ENCODE measurements around the gene HOXB4.

The HOXB4 gene

DNA sequence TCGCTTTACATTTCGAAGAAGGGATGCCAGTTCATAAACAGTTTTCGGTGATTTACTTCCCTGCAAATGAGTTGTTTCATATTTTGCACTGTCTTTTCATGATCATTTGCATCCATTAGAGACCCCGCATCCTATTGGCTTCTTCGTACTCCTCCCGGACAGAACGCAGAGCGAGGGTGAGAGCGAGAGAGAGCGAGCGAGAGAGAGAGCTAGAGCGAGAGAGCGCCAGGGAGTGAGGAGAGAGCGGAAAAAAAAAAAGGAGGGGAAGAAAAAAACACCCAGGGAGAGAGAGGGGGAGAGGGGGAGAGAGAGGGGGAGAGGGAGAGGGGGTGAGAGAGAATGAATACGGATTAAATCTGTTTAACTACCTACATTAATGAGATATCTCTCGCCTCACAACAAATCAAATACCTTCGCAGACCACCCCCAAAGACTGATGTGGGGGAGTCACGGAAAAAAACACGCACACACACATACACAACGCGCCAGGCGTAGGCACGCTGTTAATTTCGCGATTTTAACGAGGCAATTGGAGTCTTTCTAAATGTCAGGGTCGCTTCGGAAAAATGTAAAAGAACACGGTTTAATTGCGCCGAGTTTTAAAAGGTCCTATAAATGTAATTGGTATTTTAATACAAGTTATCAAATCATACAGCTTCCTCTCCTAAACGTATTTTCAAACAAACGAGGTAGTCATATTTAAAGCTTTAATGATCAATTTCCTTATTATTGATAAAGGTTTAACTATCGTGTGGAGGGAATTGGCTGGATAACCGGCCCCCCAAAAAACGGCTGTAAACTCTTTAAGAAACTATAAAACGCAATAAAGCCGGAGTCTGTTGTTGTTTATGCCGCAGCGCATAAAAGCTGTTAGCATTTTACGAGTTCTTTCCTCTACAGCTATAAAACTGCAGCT lies 37.2 kb upstream of the HOXB4 start, which contains the start of gene HOXB8:
Gene HOXB8 (minus strand): TSS at position 246 of the 916 bp plus-strand sequence. CDS start 588 bp downstream, outside the sequence.
- no peak for DNase-seq (ENCODE audit: low spot score)

- DNase-seq (ENCODE audit: low spot score) = no peak
These were observed 35.9 kb upstream of the HOXB4 start for GRCh38 chr17:48613862-48614694.

GRCh38 chr17:48612854-48613691 lies 34.9 kb upstream of the HOXB4 start:
- peak; percentile 61 for DNase-seq (ENCODE audit: low spot score)

- DNase-seq (ENCODE audit: low spot score) = no peak
These were observed 34.3 kb upstream of the HOXB4 start for GRCh38 chr17:48612456-48612853.

DNA sequence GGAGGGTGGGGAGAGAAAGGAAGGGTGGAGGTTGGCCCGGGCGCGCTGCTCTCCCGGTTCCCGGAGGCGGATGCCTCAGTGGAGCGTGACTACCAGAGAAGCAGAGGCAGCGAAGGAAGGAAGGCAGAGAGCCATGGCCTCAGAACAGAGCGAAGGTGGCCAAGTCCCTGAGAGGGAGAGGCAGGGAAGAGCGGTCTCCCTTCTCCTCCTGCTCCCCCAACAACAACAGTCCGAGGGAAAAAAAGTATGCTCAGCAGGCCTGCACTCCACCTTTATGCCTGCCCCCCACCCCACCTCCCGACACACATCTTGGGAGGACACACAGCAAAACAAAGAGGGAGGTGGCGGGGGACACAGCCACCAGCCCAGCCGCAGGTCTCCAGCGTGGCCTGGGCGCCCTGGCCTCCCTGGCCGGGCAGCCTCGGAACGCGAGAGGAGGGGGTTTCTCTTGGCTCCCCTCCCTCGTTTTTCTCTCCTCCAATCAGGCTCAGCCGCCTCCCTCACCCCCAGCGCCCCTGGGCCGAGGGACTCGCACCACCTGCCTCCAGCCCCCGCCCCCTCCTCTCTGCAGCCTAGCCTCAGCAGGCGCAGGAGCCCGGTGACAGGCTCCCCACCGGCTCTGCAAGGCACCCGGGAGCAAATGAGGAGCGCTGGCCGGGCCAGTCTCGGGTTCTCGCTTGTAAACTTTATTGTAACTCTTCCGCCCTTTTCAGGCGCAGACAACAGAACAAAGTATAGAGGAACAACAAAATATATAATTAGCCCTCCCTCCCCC lies 33.7 kb upstream of the HOXB4 start:
- no peak for DNase-seq (ENCODE audit: low spot score)

DNA sequence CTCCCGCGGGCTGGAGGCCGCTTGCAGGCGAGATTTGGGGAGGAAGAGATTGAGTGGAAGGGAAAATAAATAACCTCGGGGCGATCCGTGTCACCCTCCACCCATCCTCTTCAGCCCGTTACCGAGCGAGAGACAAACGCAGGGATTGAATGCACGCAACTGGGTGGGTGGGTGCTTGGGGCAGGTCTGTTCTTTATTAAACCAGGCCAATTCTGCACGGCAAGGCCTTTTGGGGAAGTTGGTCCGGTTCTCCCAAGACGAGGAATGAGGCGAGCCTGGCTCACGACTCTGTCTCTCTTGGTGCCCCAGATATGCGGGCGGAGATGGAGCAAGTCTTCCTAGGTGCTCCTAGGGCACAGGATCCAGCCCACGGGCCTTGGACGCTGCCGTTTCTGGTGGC lies 33.1 kb upstream of the HOXB4 start:
- DNase-seq (ENCODE audit: low spot score) = no peak

- DNase-seq (ENCODE audit: low spot score) = peak; percentile 58
These were observed 32.4 kb upstream of the HOXB4 start, which contains the start of gene HOXB7 for GRCh38 chr17:48610282-48611211. Gene HOXB7 (minus strand): TSS chr17:48611017. CDS start chr17:48610918, 99 bp downstream.

- no peak for DNase-seq (ENCODE audit: low spot score)
These were observed 31.7 kb upstream of the HOXB4 start for GRCh38 chr17:48609759-48610281.

DNA sequence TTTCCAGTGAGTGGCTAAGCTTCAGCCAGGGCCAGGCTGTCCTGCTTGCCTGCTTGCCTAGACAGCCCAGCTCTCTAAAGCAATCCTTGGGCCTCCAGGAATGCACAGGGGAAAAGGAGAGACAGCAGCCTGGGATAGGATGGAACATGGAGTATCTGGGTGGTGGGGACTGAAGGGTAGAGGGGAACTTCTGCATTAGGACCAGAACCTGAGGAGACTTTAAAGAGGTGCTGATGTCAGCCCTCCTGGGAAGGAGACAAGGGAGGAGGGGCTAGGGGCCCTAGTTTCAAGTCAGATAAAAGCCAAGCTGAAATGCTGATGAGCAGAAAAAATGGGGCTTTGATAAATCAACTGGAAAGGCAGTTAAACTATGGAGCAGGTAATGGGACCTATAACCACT lies 30.9 kb upstream of the HOXB4 start:
- no peak for DNase-seq (ENCODE audit: low spot score)

DNA sequence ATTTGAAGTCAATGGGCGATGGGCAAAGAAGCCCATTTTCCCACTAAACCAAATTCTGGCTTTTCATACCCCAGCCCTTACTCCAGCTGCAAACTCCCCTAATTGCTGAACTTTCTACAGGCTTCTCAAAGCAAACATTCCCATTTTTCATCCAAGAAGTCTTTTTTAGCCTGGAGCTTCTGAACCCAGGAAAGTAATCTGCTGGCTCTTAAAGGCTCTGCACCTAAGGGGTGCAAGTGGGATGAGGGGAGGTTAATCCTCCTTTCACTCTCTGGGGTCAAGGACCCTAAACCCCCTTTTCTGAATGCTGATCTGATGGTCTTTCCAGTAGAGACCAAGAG lies 30.3 kb upstream of the HOXB4 start:
- DNase-seq (ENCODE audit: low spot score) = no peak

DNA sequence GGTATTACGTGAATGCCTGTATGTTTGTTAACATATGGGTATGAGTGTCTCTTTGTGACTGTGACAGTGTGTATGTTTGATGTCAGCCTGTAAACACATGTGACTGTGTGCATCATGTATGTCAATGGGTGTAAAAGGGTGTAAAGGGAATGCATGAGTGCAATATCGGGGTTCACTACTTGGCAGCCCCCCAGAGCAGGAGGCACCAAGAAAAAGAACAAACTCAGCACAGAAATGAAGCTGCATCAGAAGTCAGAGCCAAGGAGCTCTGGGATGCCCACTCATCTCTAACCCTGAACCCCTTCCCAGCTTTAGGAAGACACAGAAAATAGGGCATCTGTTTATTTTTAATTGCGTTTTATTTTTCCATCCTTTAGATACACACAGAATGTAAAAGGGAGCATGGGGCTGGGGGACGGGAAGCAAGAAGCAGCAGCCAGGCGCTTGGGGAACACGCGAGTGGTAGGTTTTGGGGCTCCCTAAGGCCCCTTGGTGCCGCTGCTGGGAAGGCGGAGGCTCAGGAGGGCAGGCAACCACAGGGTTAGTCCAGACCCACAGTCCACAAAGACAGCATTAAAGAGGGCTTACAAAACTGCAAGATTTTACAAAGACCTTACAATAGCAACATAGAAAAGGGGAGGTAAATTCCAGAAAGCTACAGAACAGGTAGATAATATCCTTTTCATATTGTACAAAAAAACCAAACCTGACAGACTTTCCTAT lies 28.9 kb upstream of the HOXB4 start:
- no peak for DNase-seq (ENCODE audit: low spot score)

DNA sequence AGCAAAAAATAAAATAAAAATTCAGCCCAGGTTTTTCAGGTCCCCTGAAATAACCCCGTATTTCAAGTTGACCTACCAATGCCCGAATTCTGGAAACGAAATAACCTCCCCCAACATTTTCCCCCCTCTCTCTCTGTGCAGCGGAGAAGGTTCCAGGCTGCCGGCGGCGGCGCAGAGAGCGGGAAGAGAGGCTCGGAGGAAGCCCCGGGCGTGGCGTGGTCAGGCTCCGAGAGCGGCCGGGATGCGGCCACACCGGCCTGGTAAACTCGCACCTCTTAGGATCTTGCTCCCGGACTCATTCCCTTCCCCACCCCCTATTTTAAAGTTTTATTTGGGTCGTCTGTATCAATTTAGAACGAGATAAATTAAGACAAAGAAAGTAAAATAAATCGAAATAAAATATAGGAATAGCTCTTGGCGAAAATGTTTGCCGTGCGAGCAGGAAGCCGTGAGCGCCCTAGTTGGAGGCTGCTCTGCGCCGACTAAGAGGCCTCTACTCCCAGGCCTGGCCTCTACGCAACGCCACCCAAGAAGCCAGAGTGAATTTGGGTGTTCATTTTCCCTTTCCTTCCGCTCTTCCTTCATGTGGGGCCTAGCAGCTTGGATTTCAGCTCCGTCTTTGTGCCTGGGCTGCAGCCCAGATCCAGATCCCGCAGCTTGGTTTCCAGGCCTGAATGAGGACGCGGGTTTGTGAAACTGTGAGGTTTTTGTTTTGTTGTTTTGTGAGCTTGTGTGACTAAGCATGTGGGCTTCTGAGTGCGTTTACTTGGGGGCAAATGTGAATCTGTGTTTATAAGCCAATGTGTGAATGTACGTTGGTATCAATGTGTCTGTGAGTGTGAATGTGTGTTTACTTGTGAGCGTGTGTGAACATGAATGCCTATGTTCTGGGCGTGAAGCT lies 28.1 kb upstream of the HOXB4 start:
- DNase-seq (ENCODE audit: low spot score) = no peak

- DNase-seq (ENCODE audit: low spot score) = no peak
These were observed 27.3 kb upstream of the HOXB4 start for GRCh38 chr17:48605409-48605919.

DNA sequence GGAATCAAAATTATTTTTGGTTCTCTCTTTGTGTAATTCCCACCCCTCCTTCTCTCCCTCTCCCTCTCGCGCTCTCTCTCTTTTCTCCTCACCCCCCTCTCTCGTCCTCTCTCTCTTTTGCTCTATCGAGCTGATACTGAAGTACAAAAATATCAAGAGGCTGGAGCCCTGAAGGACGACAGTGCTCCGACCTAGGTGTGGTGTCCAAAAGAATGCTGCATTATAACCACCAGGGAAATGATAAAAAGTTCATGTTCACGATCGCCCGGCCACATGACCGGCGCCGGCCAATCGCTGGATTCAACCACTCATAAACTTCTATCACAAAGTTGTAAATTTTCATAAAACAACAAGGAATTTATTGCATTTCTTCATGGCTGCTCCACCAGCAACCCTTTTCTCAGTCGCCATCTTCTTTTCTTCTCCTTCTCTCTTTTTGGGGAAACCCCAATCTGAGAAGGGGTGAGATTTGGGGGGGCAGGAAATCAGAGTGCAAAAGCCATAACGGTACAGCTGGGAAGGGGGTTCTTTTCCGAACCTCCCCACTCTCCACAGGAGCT lies 26.7 kb upstream of the HOXB4 start, which contains the start of gene HOXB6:
Gene HOXB6 (minus strand): TSS at position 217 of the 560 bp plus-strand sequence. CDS start 6,836 bp downstream, outside the sequence.
- no peak for DNase-seq (ENCODE audit: low spot score)

DNA sequence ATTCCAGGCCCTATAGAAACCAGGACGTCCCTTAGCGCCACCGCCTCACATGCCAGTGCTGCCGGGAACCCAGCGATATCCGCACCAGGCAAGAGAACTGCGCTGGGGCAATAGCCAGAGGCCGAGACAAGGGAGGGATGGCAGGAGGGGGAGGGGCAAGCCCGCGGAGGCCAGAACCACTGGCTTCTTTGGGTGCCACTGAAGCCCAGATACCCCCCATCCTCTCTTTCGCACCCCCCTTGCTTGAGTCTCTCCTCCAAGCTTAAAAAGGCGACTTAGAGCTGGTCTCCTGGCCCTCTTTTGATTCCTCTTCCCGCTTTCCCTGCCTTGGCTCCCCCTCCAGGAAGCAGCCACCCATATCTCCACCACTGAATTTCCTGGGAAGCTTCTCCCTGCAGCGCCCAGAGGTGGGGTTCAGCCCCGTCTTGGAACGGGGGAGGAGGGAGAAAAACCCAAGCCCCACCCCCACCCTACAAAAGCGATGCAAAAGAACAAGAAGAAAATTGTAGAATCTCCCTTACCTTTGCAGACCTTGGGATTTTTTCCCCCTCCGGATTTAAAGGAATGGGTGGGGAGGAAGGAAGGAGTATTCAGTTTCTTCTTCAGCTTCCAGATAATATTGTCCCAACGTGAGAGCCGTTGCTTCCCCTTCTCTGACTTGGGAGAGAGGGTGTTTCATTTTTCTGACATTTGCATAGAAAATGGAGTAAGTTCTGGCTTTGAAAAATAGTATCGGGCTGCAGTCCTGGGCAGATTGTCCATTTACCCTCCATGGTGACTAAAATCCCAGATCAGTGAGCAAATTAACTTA lies 26.0 kb upstream of the HOXB4 start:
- DNase-seq (ENCODE audit: low spot score) = no peak
